K562 (cell line): Measurements from ENCODE around the gene ZBTB44. TPM values are rescaled to one million over a fixed set of nuclear protein-coding genes. Genes with fewer than 3 reads are reported as not detected.

Source experiments
- ATAC-seq: fragments of 200-7000 bp; cut with Tn5 transposase; 3 replicates; pipeline ENCODE4 v1.9.1; 2020; ENCODE audit warnings: moderate library complexity
- BruUV-seq: library from RNA; stranded (reverse); fragments of 400-500 nt; replicated peaks from 2 replicates; lab custom pipeline; 2021; lab: Mats Ljungman, UMichigan
- CTCF ChIA-PET: fragments of 300-600 bp; formaldehyde crosslinking; extraction: SDS; loops from one replicate; lab custom pipeline; 2021; ENCODE audit warnings: low intra/inter-chr PET ratio; lab: Yijun Ruan, JAX
- POLR2A ChIA-PET: fragments of 300-600, 350-650 bp; sonication (Branson Sonifier 250); formaldehyde crosslinking; extraction: SDS; loops from one replicate; lab custom pipeline; 2021; ENCODE audit warnings: antibody characterized with exemption, inconsistent platforms; lab: Yijun Ruan, JAX
- DNase-seq, 4 experiments: peaks; one replicate each; pipeline versions ENCODE4 v3.0.0 to v3.0.0-alpha.2; 2011 to 2018; ENCODE audit warnings: low spot score in 3 of 4, mixed read lengths in 3 of 4; ENCODE audit errors: extremely low read depth in 1 of 4
- FAIRE-seq: peaks from 2 replicates; lab custom pipeline; 2011; peaks lifted over from hg19 to GRCh38; lab: Jason Lieb, UNC
- H2AFZ ChIP-seq: 2 replicates; pipeline ENCODE4 v1.6.0; 2011; ENCODE audit warnings: low read depth, low read length, control low read depth, inconsistent platforms
- H3K27ac ChIP-seq: fragments of 200-600 bp; 3 replicates; pipeline ENCODE4 v1.8.0; 2011; ENCODE audit warnings: low read depth, mild to moderate bottlenecking, control low read depth, inconsistent platforms, low read length, moderate library complexity, mixed read lengths; ENCODE audit errors: extremely low read depth
- H3K27me3 ChIP-seq, 2 experiments: fragments of 300-600 bp in 1 of 2; 2 replicates in 1 of 2; 3 replicates in 1 of 2; pipeline versions ENCODE4 v1.6.0 to v1.8.0; 2011; ENCODE audit warnings: inconsistent platforms in 2 of 2, low read length in 2 of 2, mild to moderate bottlenecking in 1 of 2, mixed read lengths in 1 of 2, moderate library complexity in 1 of 2; ENCODE audit not compliant: control insufficient read depth in 2 of 2, insufficient read depth in 2 of 2
- H3K36me3 ChIP-seq: fragments of 300-600 bp; 3 replicates; pipeline ENCODE4 v1.8.0; 2011; ENCODE audit warnings: mild to moderate bottlenecking, low read length, inconsistent platforms; ENCODE audit not compliant: control insufficient read depth, insufficient read depth
- H3K4me1 ChIP-seq, 2 experiments: fragments of 200-600 bp in 1 of 2; replicated peaks in 1 of 2; 2 replicates in 1 of 2; 3 replicates in 1 of 2; pipeline versions ENCODE4 v1.5.1 to v1.8.0; 2011; ENCODE audit warnings: inconsistent platforms in 2 of 2, low read length in 2 of 2, mild to moderate bottlenecking in 1 of 2, mixed read lengths in 1 of 2, moderate library complexity in 1 of 2; ENCODE audit not compliant: control insufficient read depth in 2 of 2, insufficient read depth in 2 of 2
- H3K4me2 ChIP-seq: 2 replicates; pipeline ENCODE4 v1.6.1; 2011; ENCODE audit warnings: low read length, control low read depth, inconsistent platforms, mixed read lengths; ENCODE audit not compliant: insufficient read depth
- H3K4me3 ChIP-seq: fragments of 200-600 bp; sonication (generic), shearing (Covaris generic); 2 replicates; pipeline ENCODE4 v1.5.1; 2016; ENCODE audit warnings: control low read depth, inconsistent platforms
- H3K79me2 ChIP-seq: fragments of 200-600 bp; 3 replicates; pipeline ENCODE4 v1.8.0; 2011; ENCODE audit warnings: low read length, inconsistent platforms; ENCODE audit not compliant: control insufficient read depth, insufficient read depth
- H3K9ac ChIP-seq, 2 experiments: 2 replicates each; pipeline versions ENCODE4 v1.6.0 to v1.6.1; 2011; ENCODE audit warnings: low read depth in 2 of 2, low read length in 2 of 2, control low read depth in 1 of 2, inconsistent platforms in 1 of 2, mild to moderate bottlenecking in 1 of 2, mixed read lengths in 1 of 2; ENCODE audit not compliant: insufficient read depth in 1 of 2
- H3K9me1 ChIP-seq: one replicate; pipeline ENCODE4 v1.6.0; 2011; ENCODE audit warnings: inconsistent platforms, mild to moderate bottlenecking, low read length, moderate library complexity; ENCODE audit not compliant: control insufficient read depth, insufficient read depth
- H3K9me3 ChIP-seq: replicated peaks from 2 replicates; pipeline ENCODE4 v1.5.1; 2011; ENCODE audit warnings: low read depth, low read length, inconsistent platforms; ENCODE audit not compliant: control insufficient read depth, insufficient read depth
- H4K20me1 ChIP-seq: replicated peaks from 2 replicates; pipeline ENCODE4 v1.6.1; 2011; ENCODE audit warnings: low read length, inconsistent platforms, mixed read lengths; ENCODE audit not compliant: control insufficient read depth, insufficient read depth
- ADNP ChIP-seq: fragments of 200-800 bp; sonication (Bioruptor generic); IDR thresholded peaks from 2 replicates; pipeline ENCODE4 v1.6.1; 2016; ENCODE audit warnings: missing genetic modification characterization, missing compliant biosample characterization
- AFF4 ChIP-seq: sonication (generic); formaldehyde crosslinking; IDR thresholded peaks from 2 replicates; pipeline ENCODE4 v1.8.0; 2023; ENCODE audit warnings: mild to moderate bottlenecking, missing genetic modification reagents
- BACH1 ChIP-seq: fragments of 200-800 bp; sonication (Bioruptor generic); IDR thresholded peaks from 2 replicates; pipeline ENCODE4 v1.6.1; 2016; ENCODE audit warnings: missing genetic modification characterization, missing compliant biosample characterization
- DPF2 ChIP-seq: fragments of 450-650 bp; IDR thresholded peaks from 2 replicates; pipeline ENCODE4 v1.6.1; 2016
- GABPA ChIP-seq: fragments of 200-800 bp; sonication (Bioruptor generic); conservative IDR thresholded peaks from 2 replicates; pipeline ENCODE4 v1.6.1; 2016; ENCODE audit warnings: low read depth, missing genetic modification characterization, missing compliant biosample characterization
- HLTF ChIP-seq: fragments of 450-650 bp; IDR thresholded peaks from 2 replicates; pipeline ENCODE4 v1.6.1; 2016
- KAT8 ChIP-seq: fragments of 450-650 bp; IDR thresholded peaks from 2 replicates; pipeline ENCODE4 v1.6.1; 2016; ENCODE audit warnings: low read depth, mild to moderate bottlenecking
- MAX ChIP-seq: sonication (generic); formaldehyde crosslinking; IDR thresholded peaks from 2 replicates; pipeline ENCODE4 v1.9.0; 2022; ENCODE audit warnings: mild to moderate bottlenecking, missing genetic modification reagents
- MECOM ChIP-seq: fragments of 250-450 bp; sonication (Bioruptor Pico); IDR thresholded peaks from 2 replicates; pipeline ENCODE4 v1.8.0; 2022; ENCODE audit warnings: inconsistent platforms
- RBM22 ChIP-seq: fragments of 200-400 bp; formaldehyde crosslinking; IDR thresholded peaks from 2 replicates; pipeline ENCODE4 v1.6.1; 2018; ENCODE audit warnings: low read length, low read depth; ENCODE audit not compliant: poor library complexity, severe bottlenecking
- RBM39 ChIP-seq: fragments of 200-400 bp; formaldehyde crosslinking; optimal IDR thresholded peaks from 2 replicates; pipeline ENCODE3; 2018; ENCODE audit warnings: low read depth, low read length
- RNF2 ChIP-seq: sonication (generic); IDR thresholded peaks from 2 replicates; pipeline ENCODE4 v1.6.1; 2016
- SRSF3 ChIP-seq: fragments of 200-400 bp; formaldehyde crosslinking; IDR thresholded peaks from 2 replicates; pipeline ENCODE4 v1.6.1; 2016; ENCODE audit warnings: mild to moderate bottlenecking, low read length, moderate library complexity; ENCODE audit not compliant: insufficient read depth
- SRSF7 ChIP-seq: fragments of 200-400 bp; formaldehyde crosslinking; optimal IDR thresholded peaks from 2 replicates; pipeline ENCODE3; 2017; ENCODE audit warnings: mild to moderate bottlenecking, low read depth, low read length
- TAF1 ChIP-seq: IDR thresholded peaks from 2 replicates; pipeline ENCODE4 v1.6.1; 2011; ENCODE audit warnings: mild to moderate bottlenecking, low read length, moderate library complexity; ENCODE audit not compliant: insufficient read depth, control insufficient read depth, severe bottlenecking; ENCODE audit errors: extremely low read depth
- TEAD2 ChIP-seq: fragments of 450-650 bp; IDR thresholded peaks from 2 replicates; pipeline ENCODE4 v1.6.1; 2016; ENCODE audit warnings: missing genetic modification characterization, control low read depth, missing compliant biosample characterization
- TEAD4 ChIP-seq, 2 experiments: sonication (generic) in 1 of 2; formaldehyde crosslinking in 1 of 2; IDR thresholded peaks; 2 replicates each; pipeline versions ENCODE4 v1.6.1 to v1.8.0; 2012 to 2022; ENCODE audit warnings: borderline replicate concordance in 1 of 2, inconsistent platforms in 1 of 2, low read length in 1 of 2, mild to moderate bottlenecking in 1 of 2, missing genetic modification reagents in 1 of 2
- ZC3H8 ChIP-seq: fragments of 450-650 bp; IDR thresholded peaks from 2 replicates; pipeline ENCODE4 v1.6.1; 2017
- ZNF121 ChIP-seq: sonication (generic); formaldehyde crosslinking; conservative IDR thresholded peaks from 2 replicates; pipeline ENCODE4 v1.8.0; 2022; ENCODE audit warnings: missing genetic modification reagents
- ZNF217 ChIP-seq: sonication (generic); formaldehyde crosslinking; IDR thresholded peaks from 2 replicates; pipeline ENCODE4 v1.8.0; 2022; ENCODE audit warnings: mild to moderate bottlenecking, missing genetic modification reagents
- ZNF224 ChIP-seq: sonication (generic); formaldehyde crosslinking; IDR thresholded peaks from 2 replicates; pipeline ENCODE4 v1.8.0; 2022; ENCODE audit warnings: mild to moderate bottlenecking, missing genetic modification reagents
- ZNF239 ChIP-seq: fragments of 250-450 bp; sonication (Bioruptor Pico); IDR thresholded peaks from 2 replicates; pipeline ENCODE4 v1.4.0; 2020; ENCODE audit warnings: mild to moderate bottlenecking
- ZNF830 ChIP-seq: fragments of 250-450 bp; sonication (Bioruptor Pico); IDR thresholded peaks from 2 replicates; pipeline ENCODE4 v1.5.0; 2021; ENCODE audit warnings: mild to moderate bottlenecking
- WGBS: fragments of 100-300 bp; shearing (Covaris generic); methylation state at CpG from one replicate; pipeline ENCODE4 v1.1.6; 2016; ENCODE audit warnings: low coverage, mixed read lengths; ENCODE audit not compliant: insufficient coverage; ENCODE audit errors: missing lambda C conversion rate; 5-methylcytosine and 5-hydroxymethylcytosine counted together
- in situ Hi-C: fragments of 300-500 bp; cut with MboI; formaldehyde crosslinking; loops from 4 replicates; pipeline ENCODE4 v1.15.0; 2018; ENCODE audit warnings: inconsistent platforms, mixed read lengths
- intact Hi-C: fragments of 100-400 bp; cut with micrococcal nuclease; formaldehyde crosslinking; loops from 2 replicates; pipeline ENCODE4 v1.14.2; 2022
- polyA plus RNA-seq, 8 experiments: library from polyadenylated mRNA; depleted of rRNA in 4 of 8; stranded (reverse) in 5 of 8; unstranded in 3 of 8; fragments of >200 nt; fragmentation: Nextera tagmentation in 2 of 8; fragmentation: Illumina TruSeq in 1 of 8; extraction: Ambion mirVana in 2 of 8; extraction: Trizol in 1 of 8; gene quantifications; 2 replicates each; pipeline versions ENCODE4 v1.2.1 to v1.2.3, GENCODE V29; 2011 to 2014; ENCODE audit warnings: inconsistent platforms in 1 of 8, missing spikeins in 1 of 8
- total RNA-seq, 7 experiments: library from RNA; depleted of rRNA in 6 of 7; stranded (reverse); fragments of >200 nt in 6 of 7; fragmentation: Illumina TruSeq in 2 of 7; extraction: Trizol in 2 of 7; gene quantifications; 2 replicates each; pipeline versions ENCODE4 v1.2.1 to v1.2.3, GENCODE V29; 2011 to 2021; ENCODE audit warnings: low replicate concordance in 1 of 7

ZBTB44 gene
- total and polyA plus RNA-seq, 9 of the 15 experiments (the other 6 are each of a cell fraction or from before 2014, with no cell fraction given) = 4.7 to 27.1 (median 17.3) TPM

GRCh38 chr11:130308886-130309285 is 5.8 kb downstream of the ZBTB44 start:
- FAIRE-seq (peak; percentile 70), DNase-seq (peak in 2 of 4 experiments; percentile 53 to 77), ATAC-seq (peak; percentile 81)
- Histone ChIP-seq H2AFZ (no peak overlapping the region), H3K4me3 (no peak overlapping the region), H3K9me1 (no peaks in the 10 kb centered on the region), H4K20me1 (peaks cover 11% of the 10 kb centered on the region; the same call in 1 of the 2 replicates), H3K27ac (peak overlapping the region; percentile 30; the same call in 1 of the 3 replicates), H3K9ac (no peak overlapping the region), H3K4me2 (peak overlapping the region; percentile 58), H3K79me2 (peaks cover 96% of the 10 kb centered on the region), H3K4me1 (peaks cover 6 to 38% of the 10 kb centered on the region in 2 experiments; a peak in 4 of 5 replicates), H3K27me3 (no peaks in the 10 kb centered on the region), H3K9me3 (no peaks in the 10 kb centered on the region), H3K36me3 (no peaks in the 10 kb centered on the region)
- intact Hi-C loops = no loop called here
- ChIA-PET CTCF (no interaction called here), POLR2A (interaction anchor here (1.7 kb wide), 1 partner anchor 15 kb away, joined by 3 read pairs; no protein-coding TSS in a partner anchor)
- BruUV-seq = no TSS peak
- in situ Hi-C loops = no loop called here
- 3% methylated on average over 2 of the region's 2 CpGs for WGBS
- TF ChIP-seq SRSF3 (no peak), TEAD2 (tag) (no peak), TEAD4 (IDR thresholded peaks at IDR 0.05; ENCODE audit: low read length) (peak; percentile 75), TEAD4 (CRISPR knock-in tag; IDR thresholded peaks at IDR 0.05; ENCODE audit: borderline replicate concordance) (no peak), KAT8 (no peak), ADNP (tag) (no peak), ZNF830 (CRISPR knock-in tag) (no peak), AFF4 (CRISPR knock-in tag) (no peak), RNF2 (no peak), MECOM (no peak), TAF1 (no peak), RBM22 (no peak), ZNF239 (0 out of 2 replicates have a peak, but pooled peaks have one; percentile 12), SRSF7 (no peak), ZNF121 (CRISPR knock-in tag) (no peak), RBM39 (no peak), MAX (CRISPR knock-in tag) (no peak), ZC3H8 (no peak), DPF2 (peak; percentile 76), ZNF224 (CRISPR knock-in tag) (no peak), BACH1 (tag) (no peak), ZNF217 (CRISPR knock-in tag) (no peak), GABPA (tag) (no peak), HLTF (peak; percentile 65; the same call in 1 of the 2 replicates)
